Endothelial cell of umbilical vein (primary cell): Measurements from ENCODE around the gene USH2A. TPM values are rescaled to one million over a fixed set of nuclear protein-coding genes. Genes with fewer than 3 reads are reported as not detected.

Experiments used
- BruUV-seq: library from RNA; stranded (reverse); fragments of 400-500 nt; replicated peaks from 2 replicates; lab custom pipeline; 2021; lab: Mats Ljungman, UMichigan
- CTCF ChIA-PET: fragments of 300-600, 350-600 bp; sonication (Branson Sonifier 250); formaldehyde crosslinking; loops from one replicate; lab custom pipeline; 2021; ENCODE audit warnings: antibody characterized with exemption, inconsistent platforms; lab: Charles Lee
- POLR2A ChIA-PET: fragments of 300-600, 350-600 bp; sonication (Branson Sonifier 250); formaldehyde crosslinking; loops from one replicate; lab custom pipeline; 2021; ENCODE audit warnings: antibody characterized with exemption, inconsistent platforms; lab: Charles Lee
- DNase-seq: peaks from one replicate; pipeline ENCODE4 v3.0.0-alpha.2; 2011; ENCODE audit warnings: low read depth, low spot score
- FAIRE-seq: peaks from 2 replicates; lab custom pipeline; 2011; peaks lifted over from hg19 to GRCh38; lab: Jason Lieb, UNC
- H2AFZ ChIP-seq: 2 replicates; pipeline ENCODE4 v1.6.0; 2012; ENCODE audit warnings: low read depth, low read length, control low read depth, inconsistent platforms
- H3K27ac ChIP-seq: 2 replicates; pipeline ENCODE4 v1.5.1; 2011; ENCODE audit warnings: low read depth, mild to moderate bottlenecking, control low read depth, low read length, moderate library complexity; ENCODE audit not compliant: insufficient read depth
- H3K27me3 ChIP-seq, 2 experiments: 2 replicates each; pipeline versions ENCODE4 v1.6.0 to v1.6.1; 2011; ENCODE audit warnings: low read length in 2 of 2, mixed read lengths in 1 of 2; ENCODE audit not compliant: control insufficient read depth in 2 of 2, insufficient read depth in 2 of 2
- H3K36me3 ChIP-seq, 2 experiments: 2 replicates in 1 of 2; 3 replicates in 1 of 2; pipeline ENCODE4 v1.5.1; 2011; ENCODE audit warnings: low read length in 2 of 2, mild to moderate bottlenecking in 1 of 2, moderate library complexity in 1 of 2; ENCODE audit not compliant: control insufficient read depth in 2 of 2, insufficient read depth in 2 of 2; ENCODE audit errors: extremely low read depth in 1 of 2
- H3K4me1 ChIP-seq: 3 replicates; pipeline ENCODE4 v1.5.1; 2011; ENCODE audit warnings: mild to moderate bottlenecking, low read length; ENCODE audit not compliant: control insufficient read depth, insufficient read depth; ENCODE audit errors: extremely low read depth
- H3K4me2 ChIP-seq: 2 replicates; pipeline ENCODE4 v1.6.1; 2011; ENCODE audit warnings: low read length, control low read depth, mixed read lengths; ENCODE audit not compliant: insufficient read depth
- H3K4me3 ChIP-seq, 3 experiments: fragments of 200-600 bp in 1 of 3; sonication (generic), shearing (Covaris generic) in 1 of 3; replicated peaks in 1 of 3; 2 replicates each; pipeline ENCODE4 v1.5.1; 2011 to 2016; ENCODE audit warnings: control low read depth in 3 of 3, low read length in 3 of 3, mild to moderate bottlenecking in 2 of 3, inconsistent platforms in 1 of 3, low read depth in 1 of 3, moderate library complexity in 1 of 3; ENCODE audit not compliant: insufficient read depth in 1 of 3
- H3K79me2 ChIP-seq: 2 replicates; pipeline ENCODE4 v1.6.0; 2012; ENCODE audit warnings: low read length, inconsistent platforms; ENCODE audit not compliant: control insufficient read depth, insufficient read depth
- H3K9ac ChIP-seq: replicated peaks from 2 replicates; pipeline ENCODE3; 2011; ENCODE audit warnings: low read length, control low read depth; ENCODE audit not compliant: insufficient read depth; ENCODE audit errors: extremely low read depth
- H3K9me1 ChIP-seq: replicated peaks from 3 replicates; pipeline ENCODE4 v1.6.0; 2011; ENCODE audit warnings: mild to moderate bottlenecking, low read length; ENCODE audit not compliant: control insufficient read depth, insufficient read depth; ENCODE audit errors: extremely low read depth
- H3K9me3 ChIP-seq: replicated peaks from 2 replicates; pipeline ENCODE4 v1.5.1; 2012; ENCODE audit warnings: low read length, inconsistent platforms; ENCODE audit not compliant: control insufficient read depth, insufficient read depth
- H4K20me1 ChIP-seq: replicated peaks from 2 replicates; pipeline ENCODE3; 2011; ENCODE audit warnings: mild to moderate bottlenecking, low read length; ENCODE audit not compliant: control insufficient read depth, insufficient read depth; ENCODE audit errors: extremely low read depth
- EZH2 ChIP-seq: IDR thresholded peaks from 2 replicates; pipeline ENCODE4 v1.6.1; 2012; ENCODE audit warnings: borderline replicate concordance, low read depth, mild to moderate bottlenecking, moderate library complexity, low read length, inconsistent platforms; ENCODE audit not compliant: severe bottlenecking
- FOS ChIP-seq: IDR thresholded peaks from 2 replicates; pipeline ENCODE4 v1.6.1; 2011; ENCODE audit warnings: mild to moderate bottlenecking, low read length, moderate library complexity, borderline replicate concordance; ENCODE audit not compliant: insufficient read depth
- GATA2 ChIP-seq: IDR thresholded peaks from 2 replicates; pipeline ENCODE4 v1.7.0; 2011; ENCODE audit warnings: low read depth, mild to moderate bottlenecking, moderate library complexity, mixed read lengths, low read length; ENCODE audit not compliant: insufficient read length, insufficient read depth
- JUN ChIP-seq: IDR thresholded peaks from 2 replicates; pipeline ENCODE4 v1.6.1; 2011; ENCODE audit warnings: borderline replicate concordance, low read depth; ENCODE audit not compliant: insufficient read length, insufficient read depth
- MYC ChIP-seq: IDR thresholded peaks from one replicate; pipeline ENCODE4 v1.6.1; 2011; ENCODE audit warnings: mild to moderate bottlenecking, low read depth, low read length
- POLR2A ChIP-seq: IDR thresholded peaks from 2 replicates; pipeline ENCODE4 v1.6.1; 2012; ENCODE audit warnings: low read depth, mild to moderate bottlenecking, control low read depth, low read length
- POLR2AphosphoS5 ChIP-seq: IDR thresholded peaks from 2 replicates; pipeline ENCODE4 v1.6.1; 2012; ENCODE audit warnings: low read depth, mild to moderate bottlenecking, control low read depth, low read length, moderate library complexity; ENCODE audit not compliant: insufficient read depth
- dilution Hi-C: fragments of 300-500 bp; cut with MboI; formaldehyde crosslinking; loops from one replicate; pipeline ENCODE4 v1.15.0; 2019; ENCODE audit warnings: low sequenced_read_pairs; ENCODE audit not compliant: extremely low pct_ligation_motif_present
- intact Hi-C: fragments of 100-400 bp; cut with micrococcal nuclease; formaldehyde crosslinking; loops from one replicate; pipeline ENCODE4 v1.10.0; 2022
- polyA plus RNA-seq, 4 experiments: library from polyadenylated mRNA; depleted of rRNA in 3 of 4; stranded (reverse) in 3 of 4; unstranded in 1 of 4; fragments of >200 nt; gene quantifications; 2 replicates each; pipeline versions ENCODE4 v1.2.1 to v1.2.3, GENCODE V29; 2011 to 2012; ENCODE audit warnings: missing spikeins in 1 of 4
- total RNA-seq: library from RNA; stranded (reverse); gene quantifications from 2 replicates; pipeline ENCODE4 v1.2.3, GENCODE V29; 2021
- TF ChIP-seq, protein P1 (sequence below), 2 donors: IDR thresholded peaks; 1 replicate in 1 of 2; 2 replicates in 1 of 2; pipeline ENCODE4 v1.5.1; 2011; ENCODE audit warnings: low read length in 2 of 2, mild to moderate bottlenecking in 2 of 2, moderate library complexity in 2 of 2, control low read depth in 1 of 2, inconsistent platforms in 1 of 2, low read depth in 1 of 2; ENCODE audit not compliant: insufficient read depth in 1 of 2; ENCODE audit errors: extremely low read depth in 1 of 2
- TF ChIP-seq, protein P2 (sequence below): IDR thresholded peaks from 2 replicates; pipeline ENCODE4 v1.6.1; 2011; ENCODE audit not compliant: insufficient read depth, insufficient read length

The USH2A gene
- total and polyA plus RNA-seq, 2 donors (not counting 3 experiments of a cell fraction or from before 2014, with no cell fraction given): not detected

DNA sequence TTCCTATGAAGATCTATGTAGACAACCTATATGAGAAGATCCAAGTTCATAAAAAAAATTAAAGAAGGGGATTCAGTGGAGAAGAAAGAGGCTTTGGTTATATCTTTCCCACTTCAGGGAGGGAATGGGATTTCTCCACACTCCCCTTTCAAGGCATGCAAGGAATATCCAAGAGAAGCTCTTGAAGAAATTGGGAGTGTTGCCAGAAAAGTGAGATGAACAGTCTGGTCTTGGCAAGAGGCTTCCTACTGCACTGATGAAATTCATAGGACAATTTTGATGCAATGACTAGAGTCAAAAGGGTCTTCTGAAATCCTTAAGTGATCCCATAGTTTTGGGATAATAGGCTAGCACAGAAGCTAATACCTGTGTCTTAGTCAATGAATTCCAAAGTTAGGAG lies 703.1 kb downstream of the USH2A start:
- Histone ChIP-seq H3K9me3 (peaks cover 2% of the 10 kb centered on the region), H4K20me1 (no peaks in the 10 kb centered on the region), H3K4me3 (no peak overlapping the region), H3K27ac (no peak overlapping the region), H3K36me3 (no peaks in the 10 kb centered on the region), H2AFZ (no peak overlapping the region), H3K9ac (no peak overlapping the region), H3K27me3 (no peaks in the 10 kb centered on the region), H3K4me1 (no peaks in the 10 kb centered on the region), H3K9me1 (no peaks in the 10 kb centered on the region), H3K79me2 (no peaks in the 10 kb centered on the region), H3K4me2 (no peak overlapping the region)
- no peak for FAIRE-seq
- CTCF ChIA-PET: no interaction called here
- POLR2A ChIA-PET: no interaction called here
- BruUV-seq: no TSS peak
- no peak for DNase-seq
- dilution Hi-C loops (no loop called here), intact Hi-C loops (no loop called here)
- TF ChIP-seq POLR2A (no peak), MYC (no peak), GATA2 (no peak), POLR2AphosphoS5 (no peak), FOS (no peak), JUN (no peak), EZH2 (no peak)
- TF ChIP-seq, protein P1, sequence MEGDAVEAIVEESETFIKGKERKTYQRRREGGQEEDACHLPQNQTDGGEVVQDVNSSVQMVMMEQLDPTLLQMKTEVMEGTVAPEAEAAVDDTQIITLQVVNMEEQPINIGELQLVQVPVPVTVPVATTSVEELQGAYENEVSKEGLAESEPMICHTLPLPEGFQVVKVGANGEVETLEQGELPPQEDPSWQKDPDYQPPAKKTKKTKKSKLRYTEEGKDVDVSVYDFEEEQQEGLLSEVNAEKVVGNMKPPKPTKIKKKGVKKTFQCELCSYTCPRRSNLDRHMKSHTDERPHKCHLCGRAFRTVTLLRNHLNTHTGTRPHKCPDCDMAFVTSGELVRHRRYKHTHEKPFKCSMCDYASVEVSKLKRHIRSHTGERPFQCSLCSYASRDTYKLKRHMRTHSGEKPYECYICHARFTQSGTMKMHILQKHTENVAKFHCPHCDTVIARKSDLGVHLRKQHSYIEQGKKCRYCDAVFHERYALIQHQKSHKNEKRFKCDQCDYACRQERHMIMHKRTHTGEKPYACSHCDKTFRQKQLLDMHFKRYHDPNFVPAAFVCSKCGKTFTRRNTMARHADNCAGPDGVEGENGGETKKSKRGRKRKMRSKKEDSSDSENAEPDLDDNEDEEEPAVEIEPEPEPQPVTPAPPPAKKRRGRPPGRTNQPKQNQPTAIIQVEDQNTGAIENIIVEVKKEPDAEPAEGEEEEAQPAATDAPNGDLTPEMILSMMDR (IDR thresholded peaks at IDR 0.05; ENCODE audit: extremely low read depth in 1 of 2, insufficient read depth in 1 of 2, low read depth in 1 of 2, low read length in 2 of 2): no peak
- TF ChIP-seq, protein P2, sequence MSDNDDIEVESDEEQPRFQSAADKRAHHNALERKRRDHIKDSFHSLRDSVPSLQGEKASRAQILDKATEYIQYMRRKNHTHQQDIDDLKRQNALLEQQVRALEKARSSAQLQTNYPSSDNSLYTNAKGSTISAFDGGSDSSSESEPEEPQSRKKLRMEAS: no peak
